Cardiac septum (tissue), 1 donor: ENCODE measurements around the gene THYN1. TPM values are rescaled to one million over a fixed set of nuclear protein-coding genes. Genes with fewer than 3 reads are reported as not detected.
"Not testable (repeated sequence)": the region's sequence is repeated elsewhere in the genome, so short reads cannot be mapped to it uniquely, and the experiment has no call there.

Experiments
- DNase-seq: peaks from one replicate; pipeline ENCODE4 v3.0.0-alpha.2; 2020; ENCODE audit warnings: low spot score
- intact Hi-C: fragments of 100-400 bp; cut with DNase I; formaldehyde crosslinking; loops from one replicate; pipeline ENCODE4 v1.14.0; 2022
- total RNA-seq: library from RNA; stranded (reverse); fragmentation: NEBNext Ultra II Directional; extraction: Animal tissue kit (Norgen Biotek cat#: 25700); gene quantifications from one replicate; pipeline ENCODE4 v1.2.1, GENCODE V29; 2021
- donor health status: DM: no; HTN: no; CAD: no.

Gene THYN1
- total RNA-seq, 1 donor from 2014 or later: 32.9 TPM

GRCh38 chr11:134276396-134277182 lies 23.4 kb upstream of the THYN1 start:
- no peak for DNase-seq

GRCh38 chr11:134275534-134276395 lies 22.6 kb upstream of the THYN1 start, which contains the start of gene GLB1L3:
TSS of gene GLB1L3 (plus strand) at chr11:134276379. CDS start at chr11:134276741, 362 bp downstream.
- intact Hi-C loops: no loop called here
- DNase-seq: no peak

More at GRCh38 chr11:134276396-134277182, 23.4 kb upstream of the THYN1 start:
- intact Hi-C loops: no loop called here

- intact Hi-C loops: no loop called here
- no peak for DNase-seq
Observed at GRCh38 chr11:134275188-134275533, 22.0 kb upstream of the THYN1 start.

- DNase-seq: no peak
- intact Hi-C loops: no loop called here
Observed at GRCh38 chr11:134273317-134273712, 20.2 kb upstream of the THYN1 start.

GRCh38 chr11:134272381-134273316 lies 19.5 kb upstream of the THYN1 start:
- DNase-seq: no peak
- intact Hi-C loops: no loop called here

- intact Hi-C loops: no loop called here
- no peak for DNase-seq
Observed at GRCh38 chr11:134271978-134272377, 18.8 kb upstream of the THYN1 start.

- DNase-seq: no peak
- intact Hi-C loops: no loop called here
Observed at GRCh38 chr11:134270250-134270714, 17.1 kb upstream of the THYN1 start.

- intact Hi-C loops: no loop called here
- DNase-seq: no peak
Observed at GRCh38 chr11:134267966-134268365, 14.8 kb upstream of the THYN1 start.

GRCh38 chr11:134267461-134267860 lies 14.3 kb upstream of the THYN1 start:
- no peak for DNase-seq
- intact Hi-C loops: no loop called here

- intact Hi-C loops: no loop called here
- no peak for DNase-seq
Observed at GRCh38 chr11:134266841-134267251, 13.7 kb upstream of the THYN1 start.

- intact Hi-C loops: no loop called here
- DNase-seq: no peak
Observed at GRCh38 chr11:134266440-134266839, 13.3 kb upstream of the THYN1 start.

- no peak for DNase-seq
- intact Hi-C loops: loop anchor here (5.0 kb wide), 1 partner anchor 47 kb away; no protein-coding TSS in a partner anchor
Observed at GRCh38 chr11:134264966-134265764, 12.0 kb upstream of the THYN1 start.

GRCh38 chr11:134261626-134262488 lies 8.7 kb upstream of the THYN1 start:
- intact Hi-C loops: loop anchor here (5.0 kb wide), 1 partner anchor 50 kb away; no protein-coding TSS in a partner anchor
- DNase-seq: no peak

GRCh38 chr11:134260983-134261382 lies 7.8 kb upstream of the THYN1 start:
- intact Hi-C loops: loop anchor here (5.0 kb wide), 1 partner anchor 51 kb away; no protein-coding TSS in a partner anchor
- DNase-seq: no peak

- no peak for DNase-seq
- intact Hi-C loops: loop anchor here (5.0 kb wide), 1 partner anchor 52 kb away; no protein-coding TSS in a partner anchor
Observed at GRCh38 chr11:134260503-134260902, 7.4 kb upstream of the THYN1 start.

GRCh38 chr11:134258577-134258976 lies 5.4 kb upstream of the THYN1 start:
- intact Hi-C loops: no loop called here
- DNase-seq: peak; percentile 22

GRCh38 chr11:134257101-134257500 lies 3.9 kb upstream of the THYN1 start:
- intact Hi-C loops: no loop called here
- peak; percentile 43 for DNase-seq

GRCh38 chr11:134255184-134255561 lies 2.0 kb upstream of the THYN1 start:
- DNase-seq: peak; percentile 19

More at GRCh38 chr11:134255184-134255561, 2.0 kb upstream of the THYN1 start:
- intact Hi-C loops: not testable (repeated sequence)
